GM21717 (cell line): ENCODE data around the gene TBC1D1.

Experiments used
- ATAC-seq: cut with Tn5 transposase; IDR thresholded peaks from one replicate; pipeline ENCODE4 v1.9.1; 2021; ENCODE audit warnings: mild to moderate bottlenecking, moderate library complexity; ENCODE audit not compliant: unreplicated experiment

The TBC1D1 gene

DNA sequence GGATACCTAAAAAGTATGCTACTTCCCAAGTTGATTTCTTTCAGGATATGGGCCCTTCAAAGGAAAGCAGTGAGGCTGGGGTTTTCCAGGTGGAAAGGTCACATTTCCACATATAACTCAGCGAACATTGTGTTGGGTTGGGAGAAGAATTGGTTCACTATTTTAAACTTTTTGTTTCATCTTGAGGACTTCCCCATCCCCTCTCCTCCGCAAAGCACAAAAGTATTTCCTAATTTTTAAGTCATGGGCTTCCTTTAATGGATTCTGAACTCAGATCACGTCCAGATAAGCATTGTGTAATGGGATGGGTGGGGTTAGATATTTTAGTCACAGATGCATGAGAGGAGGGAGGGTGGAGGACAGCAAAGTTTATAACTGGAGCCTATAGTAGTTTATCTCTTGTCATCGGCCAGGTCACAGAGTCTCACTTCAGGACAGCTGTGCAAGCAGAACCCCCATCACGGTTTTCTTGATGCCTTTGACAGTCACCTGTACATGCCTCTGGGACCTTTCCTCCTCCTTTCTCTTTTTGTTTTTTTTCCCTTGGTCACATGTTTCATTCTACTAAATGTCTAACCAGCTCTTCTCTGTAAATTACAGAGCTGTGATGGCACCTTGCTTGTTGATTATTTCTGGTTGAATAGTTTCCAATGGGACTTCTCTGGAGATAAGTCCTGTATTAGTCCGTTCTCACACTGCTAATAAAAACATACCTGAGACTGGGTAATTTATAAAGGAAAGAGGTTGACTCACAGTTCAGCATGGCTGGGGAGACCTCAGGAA lies 184.7 kb downstream of the TBC1D1 start:
- ATAC-seq, result no peak

DNA sequence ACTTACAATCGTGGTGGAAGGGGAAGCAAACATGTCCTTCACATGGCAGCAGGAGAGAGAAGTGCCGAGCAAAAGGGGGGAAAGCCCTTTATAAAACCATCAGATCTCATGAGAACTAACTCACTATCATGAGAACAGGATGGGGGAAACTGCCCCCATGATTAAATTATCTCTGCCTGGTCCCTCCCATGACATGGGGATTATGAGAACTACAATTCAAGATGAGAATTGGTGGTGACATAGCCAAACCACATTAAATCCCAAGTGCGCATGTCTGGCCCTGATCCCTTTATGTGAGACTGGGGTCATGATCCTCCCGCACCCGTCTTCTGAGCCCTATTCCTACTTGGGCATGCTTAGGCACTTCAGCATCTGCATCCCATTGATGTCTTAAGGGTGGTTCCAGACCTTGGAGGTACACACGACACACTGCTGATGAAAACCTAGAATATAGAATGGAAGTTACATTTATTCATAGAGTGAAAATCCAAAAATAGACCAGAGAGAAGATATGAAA lies 185.3 kb downstream of the TBC1D1 start:
- ATAC-seq, result no peak

DNA sequence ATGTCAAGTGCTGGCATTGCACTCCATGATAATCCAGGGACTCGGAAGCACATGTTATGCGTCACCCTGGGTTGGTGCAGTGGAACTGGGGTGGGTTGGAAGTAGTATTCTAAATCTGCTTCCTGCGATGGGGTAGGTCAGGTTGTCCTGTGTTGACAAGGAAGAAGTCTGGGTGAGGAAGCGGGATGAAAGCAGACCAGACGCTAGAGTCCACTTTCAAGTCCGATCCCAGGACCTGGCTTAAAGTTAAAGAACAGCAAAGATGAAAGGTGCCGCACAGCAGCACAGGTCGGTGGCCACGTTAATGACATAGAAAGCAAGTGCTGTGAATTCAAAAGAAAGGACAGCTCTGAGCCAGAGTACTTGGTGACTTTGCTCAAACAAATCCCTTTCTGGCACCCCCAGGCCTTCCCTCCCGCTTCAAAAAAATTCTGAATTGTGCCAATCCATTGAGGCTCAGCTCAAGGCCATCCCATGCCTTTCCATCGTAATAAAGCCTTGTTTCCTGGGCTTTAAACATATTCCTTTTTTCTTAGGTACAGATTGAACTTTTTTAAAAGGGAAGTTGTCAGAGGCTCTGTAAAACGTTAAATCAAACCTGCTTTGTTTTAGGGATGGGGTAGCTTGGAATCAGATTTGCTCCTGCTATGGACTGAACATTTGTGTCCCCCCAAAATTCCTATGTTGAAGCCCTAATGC lies 187.1 kb downstream of the TBC1D1 start:
- ATAC-seq, result no peak

- ATAC-seq, result no peak
Measured at GRCh38 chr4:38078590-38079421, 187.9 kb downstream of the TBC1D1 start.

DNA sequence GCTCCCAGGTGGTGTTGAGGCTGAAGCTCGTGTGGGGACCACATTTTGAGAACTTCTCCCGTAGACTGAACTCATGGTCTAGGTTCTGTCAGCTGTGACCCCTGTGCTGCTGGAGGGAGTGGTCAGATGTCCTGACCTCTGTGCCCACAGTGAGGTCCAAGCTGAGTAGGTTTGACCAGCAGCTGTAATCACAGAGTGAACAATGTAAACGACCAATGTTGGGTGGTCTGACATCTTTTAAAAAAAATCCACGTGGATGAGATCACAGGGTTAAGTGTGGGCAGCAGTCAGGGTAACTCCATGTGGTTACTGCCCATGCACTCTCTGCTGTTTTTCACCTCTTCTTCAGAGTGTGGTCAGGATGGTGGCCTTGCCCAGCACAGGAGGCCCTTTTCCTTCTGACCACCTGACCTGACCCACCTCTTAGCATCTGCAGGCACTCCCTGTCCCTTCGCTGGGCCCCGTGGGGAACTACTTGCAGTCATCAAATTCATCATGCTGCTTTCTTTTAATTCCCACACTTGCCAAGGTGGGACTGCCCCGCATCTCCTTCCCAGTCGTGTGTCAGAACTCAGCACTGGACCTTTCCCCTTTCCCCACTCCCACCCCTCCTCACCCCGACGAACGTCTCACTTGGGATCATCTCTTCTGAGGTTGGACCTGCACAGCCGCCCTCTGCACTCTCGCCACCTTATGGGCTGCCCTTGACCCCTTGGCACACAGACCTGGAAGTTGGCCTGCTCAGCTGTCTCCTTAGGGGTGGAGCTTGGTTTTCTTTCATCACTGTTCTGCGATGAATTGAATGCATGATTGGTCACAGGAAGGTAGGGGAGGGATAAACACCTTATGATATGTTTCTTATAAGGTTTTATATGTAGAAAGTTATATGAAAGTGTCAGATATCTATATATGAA lies 189.4 kb downstream of the TBC1D1 start:
- no peak for ATAC-seq

- no peak for ATAC-seq
Measured at GRCh38 chr4:38082021-38082420, 191.1 kb downstream of the TBC1D1 start.

DNA sequence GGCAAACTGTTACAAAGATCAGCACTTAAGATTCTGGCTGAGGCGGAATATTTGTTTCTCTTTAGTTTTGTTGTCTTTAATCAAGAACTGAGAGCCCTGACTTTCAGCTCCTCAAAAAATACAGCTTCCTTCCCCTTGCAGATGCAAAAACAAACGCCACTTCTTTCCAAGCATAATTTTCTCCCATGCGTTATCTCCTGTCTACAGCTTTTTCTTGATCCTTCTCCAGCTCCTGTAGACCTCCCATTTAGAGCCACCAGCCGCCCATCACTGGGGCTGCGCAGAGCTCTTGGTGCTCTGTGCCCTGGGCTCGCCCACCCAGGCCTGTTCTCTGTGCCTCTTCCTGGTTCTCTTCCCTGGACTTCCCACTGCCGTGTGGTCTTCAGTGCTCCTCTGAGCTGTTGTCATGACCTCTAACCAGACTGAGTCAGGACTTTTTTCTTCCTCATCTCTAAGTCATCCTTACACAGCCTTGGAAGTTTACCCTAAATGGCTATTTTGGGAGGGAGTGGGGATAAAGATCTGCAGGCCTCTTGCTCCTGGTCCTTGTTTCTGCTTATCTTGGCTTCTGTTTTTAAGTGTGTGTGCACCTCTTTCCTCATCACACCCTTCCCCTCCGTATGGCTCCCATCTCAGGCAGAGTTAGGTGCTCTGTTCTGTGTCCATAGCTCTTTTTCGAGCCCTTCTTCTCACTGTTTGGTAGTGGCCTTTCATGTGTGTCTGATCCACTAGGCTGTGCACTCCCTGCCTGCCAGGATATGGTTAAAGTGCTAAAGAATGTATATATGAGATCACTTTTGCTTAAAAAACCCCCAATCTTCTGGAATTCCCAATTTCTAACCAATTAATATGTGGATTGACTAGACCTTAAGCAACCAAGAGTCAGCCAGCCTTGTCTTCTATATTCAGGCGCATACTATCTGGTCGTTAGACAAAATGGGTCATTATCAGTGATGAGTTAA lies 191.8 kb downstream of the TBC1D1 start:
- ATAC-seq, result no peak

- ATAC-seq, result no peak
Measured at GRCh38 chr4:38084877-38085711, 194.2 kb downstream of the TBC1D1 start.

DNA sequence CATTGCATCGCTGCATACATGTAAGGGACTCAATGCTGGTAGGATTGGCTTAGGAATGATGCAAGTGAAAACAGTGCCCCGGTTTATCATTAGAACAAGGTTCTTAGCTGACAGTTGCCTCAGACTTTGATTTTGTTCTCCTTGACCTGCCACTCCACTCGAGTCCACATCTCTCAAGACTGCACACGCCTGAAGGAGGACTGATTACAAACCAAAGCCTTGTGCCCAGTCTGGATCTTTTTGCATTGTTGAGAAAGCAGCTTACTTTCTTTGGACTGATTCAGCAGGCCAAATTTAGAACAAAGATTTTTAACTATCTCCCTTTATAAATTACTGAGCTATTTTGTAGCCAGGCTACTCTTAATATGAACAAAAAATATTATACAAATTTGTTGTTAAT lies 194.9 kb downstream of the TBC1D1 start:
- ATAC-seq, result no peak

GRCh38 chr4:38086151-38086848 lies 195.4 kb downstream of the TBC1D1 start:
- no peak for ATAC-seq

GRCh38 chr4:38086849-38087226 lies 196.0 kb downstream of the TBC1D1 start:
- ATAC-seq, result no peak

DNA sequence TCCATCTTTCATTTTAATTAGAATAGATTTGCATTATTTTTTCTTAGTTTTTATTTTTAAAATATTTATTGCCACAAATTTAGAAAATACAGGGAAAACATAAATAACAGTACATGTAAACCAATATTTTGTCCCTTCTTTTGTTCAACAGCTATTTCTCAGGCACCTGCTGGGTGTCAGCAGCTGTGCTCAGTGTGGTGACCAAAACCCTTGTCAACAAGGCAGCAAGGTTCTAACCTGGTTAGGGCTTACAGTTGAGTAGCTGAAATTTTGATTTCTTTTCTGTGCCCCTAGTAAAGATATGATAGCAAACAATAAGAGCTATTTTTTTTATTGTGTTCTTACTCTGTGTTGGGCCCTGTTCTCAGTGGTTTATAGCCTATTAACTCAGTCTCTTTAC lies 197.4 kb downstream of the TBC1D1 start:
- no peak for ATAC-seq

DNA sequence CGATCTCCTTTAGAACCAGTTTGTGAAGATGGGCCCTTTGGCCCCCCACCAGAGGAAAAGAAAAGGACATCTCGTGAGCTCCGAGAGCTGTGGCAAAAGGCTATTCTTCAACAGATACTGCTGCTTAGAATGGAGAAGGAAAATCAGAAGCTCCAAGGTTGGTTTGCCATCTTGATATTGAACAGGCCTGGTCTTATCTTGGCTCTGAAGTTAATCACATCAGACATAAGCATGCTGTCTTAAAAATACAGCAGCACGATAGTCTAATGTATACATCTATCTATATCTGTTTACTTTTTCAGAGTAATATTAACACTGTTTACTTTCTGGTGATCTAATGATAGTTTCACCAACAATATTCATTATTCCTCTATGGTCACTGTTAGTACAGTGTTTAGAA lies 199.1 kb downstream of the TBC1D1 start:
- no peak for ATAC-seq

DNA sequence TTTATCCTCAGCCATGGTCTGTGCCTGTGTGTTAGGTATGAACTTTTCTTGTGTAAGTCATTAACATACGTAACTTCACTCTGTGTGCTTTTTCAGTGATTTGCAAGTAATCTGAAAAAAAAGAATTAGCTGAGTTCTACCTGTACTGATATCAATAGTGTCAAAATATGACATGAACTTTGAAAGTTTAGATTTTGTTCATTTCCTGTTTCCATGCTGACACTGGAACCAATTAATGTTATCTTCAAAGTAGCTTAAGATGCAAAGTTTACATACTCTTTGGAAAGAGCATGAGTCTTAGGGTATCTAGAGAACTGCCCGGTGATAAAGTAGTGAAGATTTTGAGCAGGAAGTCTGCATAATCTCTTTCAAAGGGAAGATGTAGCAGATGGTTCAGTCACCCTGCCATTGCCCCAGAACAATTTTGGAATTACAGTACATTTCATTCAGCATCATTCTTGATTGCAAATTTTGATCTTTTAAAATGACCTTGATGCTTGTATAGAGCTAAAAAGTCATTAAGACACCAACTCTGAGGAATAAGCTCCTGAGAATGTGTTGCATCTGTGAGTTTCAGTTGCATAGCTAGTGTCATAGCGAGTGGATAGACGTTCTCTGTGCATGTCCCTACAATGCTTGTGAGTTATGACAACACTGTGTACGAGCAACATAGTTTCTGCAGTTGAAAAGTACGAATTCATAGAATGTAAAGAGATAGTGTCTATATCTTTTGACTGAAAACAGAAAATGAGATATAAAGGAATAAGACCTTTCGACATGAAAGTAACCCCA lies 199.8 kb downstream of the TBC1D1 start:
- ATAC-seq, result no peak

DNA sequence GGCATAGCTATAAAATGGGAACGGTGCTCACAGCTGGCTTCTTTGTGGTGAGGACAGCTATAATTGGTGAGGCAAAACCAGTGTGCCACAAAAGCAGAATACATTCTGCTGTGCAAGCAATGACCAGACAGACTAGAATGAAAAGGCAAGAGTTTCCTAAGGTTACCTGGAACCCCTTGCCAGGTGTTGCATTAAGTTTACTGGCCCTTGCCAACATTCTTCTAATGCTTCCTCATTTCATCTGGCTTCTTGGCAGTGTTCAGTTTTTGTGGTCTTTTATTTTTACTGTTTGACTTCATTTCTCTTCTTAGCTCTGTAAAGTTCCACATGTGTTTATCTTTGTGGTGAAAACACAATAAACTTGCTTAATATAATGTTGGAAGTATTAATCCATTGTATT lies 200.8 kb downstream of the TBC1D1 start:
- ATAC-seq, result no peak

DNA sequence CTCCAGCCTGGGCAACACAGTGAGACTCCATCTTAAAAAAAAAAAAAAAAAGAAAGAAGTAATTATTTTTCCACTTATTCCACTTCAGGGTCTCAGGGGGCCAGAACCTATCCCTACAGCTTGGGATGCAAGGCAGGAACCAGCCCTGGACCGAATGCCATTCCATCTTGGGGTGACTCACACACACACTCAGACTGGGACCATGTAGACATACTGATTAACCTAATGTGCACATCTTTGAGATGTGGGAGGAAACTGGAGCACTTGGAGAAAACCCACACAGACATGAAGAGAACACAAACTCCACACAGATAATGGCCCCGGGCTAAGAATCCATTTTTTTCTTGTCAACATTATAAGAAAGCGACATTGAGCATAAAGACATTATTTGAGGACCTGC lies 201.8 kb downstream of the TBC1D1 start:
- no peak for ATAC-seq

GRCh38 chr4:38094419-38094818 lies 203.5 kb downstream of the TBC1D1 start:
- no peak for ATAC-seq
